ENCODE results near the gene APOA4. TPM values are rescaled to one million over a fixed set of nuclear protein-coding genes. Genes with fewer than 3 reads are reported as not detected.

Gene APOA4
- total RNA-seq, 2 donors from 2014 or later, result not detected

- Histone ChIP-seq H3K9ac (ENCODE audit: low read depth in 2 of 2, low read length in 2 of 2) (no peak overlapping the region), H3K9me3 (no peaks in the 10 kb centered on the region), H3K36me3 (peaks cover 7% of the 10 kb centered on the region), H3K27ac (no peak overlapping the region), H3K4me3 (no peak overlapping the region), H3K27me3 (no peaks in the 10 kb centered on the region), H3K4me1 (no peaks in the 10 kb centered on the region)
- intact Hi-C loops (cut with DNase I), result no loop called here
- no peak for TF ChIP-seq CTCF (IDR thresholded peaks at IDR 0.05)
- DNase-seq, result no peak
Measured at GRCh38 chr11:116862185-116862584, 39.1 kb upstream of the APOA4 start.

- H3K27ac ChIP-seq, result no peak overlapping the region
- DNase-seq, result no peak
- intact Hi-C loops (cut with DNase I), result no loop called here
- no peak overlapping the region for H3K9ac ChIP-seq (ENCODE audit: low read depth in 2 of 2, low read length in 2 of 2)
- no peaks in the 10 kb centered on the region for H3K9me3 ChIP-seq
- no peak overlapping the region for H3K4me3 ChIP-seq
- no peaks in the 10 kb centered on the region for H3K4me1 ChIP-seq
- TF ChIP-seq CTCF (IDR thresholded peaks at IDR 0.05), result no peak
- H3K36me3 ChIP-seq, result peaks cover 7% of the 10 kb centered on the region
- H3K27me3 ChIP-seq, result no peaks in the 10 kb centered on the region
Measured at GRCh38 chr11:116861539-116861938, 38.4 kb upstream of the APOA4 start.

- Histone ChIP-seq H3K9me3 (no peaks in the 10 kb centered on the region), H3K4me1 (no peaks in the 10 kb centered on the region), H3K9ac (ENCODE audit: low read depth in 2 of 2, low read length in 2 of 2) (no peak overlapping the region), H3K36me3 (peaks cover 7% of the 10 kb centered on the region), H3K27me3 (no peaks in the 10 kb centered on the region), H3K27ac (no peak overlapping the region), H3K4me3 (no peak overlapping the region)
- DNase-seq, result no peak
- intact Hi-C loops (cut with DNase I), result no loop called here
- no peak for TF ChIP-seq CTCF (IDR thresholded peaks at IDR 0.05)
Measured at GRCh38 chr11:116860303-116860702, 37.2 kb upstream of the APOA4 start.

GRCh38 chr11:116859175-116859574 lies 36.1 kb upstream of the APOA4 start:
- H3K27ac ChIP-seq, result no peak overlapping the region
- H3K27me3 ChIP-seq, result no peaks in the 10 kb centered on the region
- no peaks in the 10 kb centered on the region for H3K9me3 ChIP-seq
- no peak overlapping the region for H3K9ac ChIP-seq (ENCODE audit: low read depth in 2 of 2, low read length in 2 of 2)
- no peak overlapping the region for H3K4me3 ChIP-seq
- no peak for TF ChIP-seq CTCF (IDR thresholded peaks at IDR 0.05)
- DNase-seq, result no peak
- peaks cover 3% of the 10 kb centered on the region for H3K4me1 ChIP-seq
- peaks cover 7% of the 10 kb centered on the region for H3K36me3 ChIP-seq
- intact Hi-C loops (cut with DNase I), result no loop called here

GRCh38 chr11:116857936-116858335 lies 34.8 kb upstream of the APOA4 start:
- H3K27me3 ChIP-seq, result no peaks in the 10 kb centered on the region
- intact Hi-C loops (cut with DNase I), result no loop called here
- H3K36me3 ChIP-seq, result peaks cover 7% of the 10 kb centered on the region

More at GRCh38 chr11:116857936-116858335, 34.8 kb upstream of the APOA4 start:
- TF ChIP-seq CTCF (IDR thresholded peaks at IDR 0.05), result no peak
- no peak for DNase-seq
- Histone ChIP-seq H3K9ac (ENCODE audit: low read depth in 2 of 2, low read length in 2 of 2) (no peak overlapping the region), H3K27ac (no peak overlapping the region), H3K4me3 (no peak overlapping the region), H3K4me1 (peaks cover 14% of the 10 kb centered on the region), H3K9me3 (no peaks in the 10 kb centered on the region)

Measured in colonic mucosa (tissue), 4 donors.